Subcutaneous adipose tissue (tissue), 4 donors: Measurements from ENCODE around the gene NCK2. TPM values are rescaled to one million over a fixed set of nuclear protein-coding genes. Genes with fewer than 3 reads are reported as not detected.

ENCODE experiments used
- CTCF ChIP-seq: fragments of 450-650 bp; IDR thresholded peaks from one replicate; pipeline ENCODE4 v1.5.1; 2016; ENCODE audit warnings: low read depth, mild to moderate bottlenecking, control low read depth, antibody characterized with exemption, moderate library complexity
- total RNA-seq, 4 donors: library from RNA; depleted of rRNA; stranded (reverse); fragments of >200 nt; gene quantifications; one replicate each; pipeline ENCODE4 v1.1.0, GENCODE V29; 2016

Gene NCK2
- total RNA-seq, 4 donors from 2014 or later: 24.3 to 35.2 (median 27.0) TPM

GRCh38 chr2:105778080-105778607 is 33.4 kb downstream of the NCK2 start:
- TF ChIP-seq CTCF: no peak

DNA sequence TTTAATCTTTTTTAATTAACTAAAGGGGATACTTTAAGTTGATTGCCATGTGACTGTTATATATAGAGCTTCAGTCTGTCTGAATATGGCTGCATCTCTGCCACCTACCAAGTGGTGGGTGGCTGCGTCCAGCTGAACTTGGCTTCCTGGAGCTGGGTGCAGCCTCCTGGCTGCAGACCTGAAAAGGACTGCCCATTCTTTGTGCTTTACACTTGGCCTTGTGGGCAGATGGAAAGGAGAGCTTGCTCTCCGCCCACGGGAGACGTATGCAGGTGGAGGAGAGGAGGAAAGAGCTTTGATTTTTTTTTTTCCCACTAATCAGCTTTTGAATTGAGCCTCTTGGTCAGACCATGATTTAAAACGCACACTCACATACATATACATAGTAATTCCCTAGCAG is 34.7 kb downstream of the NCK2 start:
- no peak for TF ChIP-seq CTCF

- no peak for TF ChIP-seq CTCF
These were observed 35.9 kb downstream of the NCK2 start for GRCh38 chr2:105780606-105781005.

- TF ChIP-seq CTCF: no peak
These were observed 36.7 kb downstream of the NCK2 start for GRCh38 chr2:105781274-105781978.

GRCh38 chr2:105782123-105782522 is 37.4 kb downstream of the NCK2 start:
- no peak for TF ChIP-seq CTCF

DNA sequence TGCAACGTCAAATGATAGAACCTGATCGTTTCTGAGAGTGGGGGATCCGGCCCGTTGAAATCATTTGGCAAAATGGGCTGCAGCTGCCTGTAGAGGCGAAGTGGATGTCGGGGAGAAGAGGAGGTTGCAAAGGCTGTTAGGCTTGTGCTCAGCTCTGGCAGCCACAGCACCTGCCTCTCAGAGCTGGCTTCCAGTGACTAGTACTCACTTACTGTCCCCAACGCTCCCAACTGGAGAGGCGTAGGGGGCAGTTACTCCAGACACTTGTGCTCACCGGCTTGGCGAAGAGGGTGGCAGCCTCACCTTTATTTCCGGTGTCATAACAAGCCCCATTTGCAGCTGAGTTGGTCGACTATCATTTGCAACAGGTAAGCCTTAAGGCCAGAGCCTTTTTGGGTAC is 37.9 kb downstream of the NCK2 start:
- TF ChIP-seq CTCF: no peak

GRCh38 chr2:105783151-105783738 is 38.5 kb downstream of the NCK2 start:
- no peak for TF ChIP-seq CTCF
